A549 (cell line): ENCODE results near the gene IP6K3. TPM values are rescaled to one million over a fixed set of nuclear protein-coding genes. Genes with fewer than 3 reads are reported as not detected.
A peak's percentile ranks its signal among the peaks of the same experiment; 100 is the strongest.

Source experiments
- ATAC-seq, 2 experiments: fragments of 200-7000 bp in 1 of 2; fragments of >200 bp in 1 of 2; cut with Nextera tagmentation in 1 of 2; cut with Tn5 transposase in 1 of 2; 3 replicates each; pipeline versions ENCODE4 v1.8.0 to v1.9.1; 2018 to 2020; ENCODE audit warnings: mild to moderate bottlenecking in 1 of 2, moderate library complexity in 1 of 2
- CTCF ChIA-PET: fragments of 300-600 bp; sonication (Branson Sonifier 250); formaldehyde crosslinking; extraction: SDS; loops from one replicate; lab custom pipeline; 2021; ENCODE audit warnings: antibody characterized with exemption, inconsistent platforms; lab: Yijun Ruan, JAX
- POLR2A ChIA-PET: fragments of 350-600 bp; formaldehyde crosslinking; extraction: SDS; loops from one replicate; lab custom pipeline; 2021; ENCODE audit warnings: antibody characterized with exemption, inconsistent platforms; lab: Yijun Ruan, JAX
- DNase-seq, 2 experiments: peaks; one replicate each; pipeline versions ENCODE4 v3.0.0 to v3.0.0-alpha.2; 2011 to 2016; ENCODE audit warnings: low read depth in 1 of 2, low spot score in 1 of 2
- FAIRE-seq: peaks from 2 replicates; lab custom pipeline; 2011; peaks lifted over from hg19 to GRCh38; lab: Jason Lieb, UNC
- H3K27ac ChIP-seq, 2 experiments: fragments of >200 bp; sonication (Bioruptor Twin); formaldehyde crosslinking; 3 replicates each; pipeline ENCODE4 v1.5.1; 2016 to 2017
- H3K4me1 ChIP-seq: fragments of >200 bp; sonication (Bioruptor Twin); formaldehyde crosslinking; 3 replicates; pipeline ENCODE4 v1.6.1; 2016
- H3K4me2 ChIP-seq: fragments of >200 bp; sonication (Bioruptor Twin); formaldehyde crosslinking; 3 replicates; pipeline ENCODE4 v1.6.1; 2016
- H3K4me3 ChIP-seq: fragments of >200 bp; sonication (Bioruptor Twin); formaldehyde crosslinking; 3 replicates; pipeline ENCODE4 v1.5.1; 2016
- H3K9me3 ChIP-seq: fragments of >200 bp; sonication (Bioruptor Twin); formaldehyde crosslinking; 3 replicates; pipeline ENCODE4 v1.6.1; 2016
- CHD2 ChIP-seq: fragments of 150-350 bp; IDR thresholded peaks from 2 replicates; pipeline ENCODE4 v1.6.1; 2014; ENCODE audit warnings: low read length; ENCODE audit not compliant: partially characterized antibody
- CHD4 ChIP-seq: fragments of 200-600 bp; sonication (generic); IDR thresholded peaks from 2 replicates; pipeline ENCODE4 v1.6.1; 2016; ENCODE audit warnings: antibody characterized with exemption, mild to moderate bottlenecking, borderline replicate concordance
- EHF ChIP-seq: fragments of 250-450 bp; sonication (Bioruptor Pico); IDR thresholded peaks from 2 replicates; pipeline ENCODE4 v1.5.0; 2020; ENCODE audit warnings: mild to moderate bottlenecking
- FOSL2 ChIP-seq, 2 experiments: fragments of 450-650 bp in 1 of 2; fragments of >200 bp in 1 of 2; sonication (Bioruptor Twin) in 1 of 2; formaldehyde crosslinking; IDR thresholded peaks; 2 replicates each; pipeline versions ENCODE4 v1.5.0 to v1.6.1; 2016 to 2020; ENCODE audit warnings: mild to moderate bottlenecking in 1 of 2, moderate library complexity in 1 of 2
- GATA3 ChIP-seq: IDR thresholded peaks from 2 replicates; pipeline ENCODE4 v1.6.1; 2012; ENCODE audit warnings: borderline replicate concordance
- HDAC2 ChIP-seq: fragments of 200-600 bp; sonication (generic); IDR thresholded peaks from 2 replicates; pipeline ENCODE4 v1.6.1; 2016
- HOXA7 ChIP-seq: fragments of 250-450 bp; sonication (Bioruptor Pico); IDR thresholded peaks from 2 replicates; pipeline ENCODE4 v1.5.0; 2020; ENCODE audit warnings: mild to moderate bottlenecking, moderate library complexity
- JUN ChIP-seq, 2 experiments: fragments of >200 bp; sonication (Bioruptor Twin); formaldehyde crosslinking; IDR thresholded peaks; 2 replicates in 1 of 2; 3 replicates in 1 of 2; pipeline ENCODE4 v1.6.1; 2016 to 2017
- JUNB ChIP-seq: fragments of >200 bp; sonication (Bioruptor Twin); formaldehyde crosslinking; IDR thresholded peaks from 2 replicates; pipeline ENCODE4 v1.6.1; 2016
- KDM1A ChIP-seq: fragments of 200-600 bp; sonication (generic); IDR thresholded peaks from 2 replicates; pipeline ENCODE4 v1.6.1; 2016; ENCODE audit warnings: low read depth, mild to moderate bottlenecking
- MAFK ChIP-seq: fragments of 450-650 bp; IDR thresholded peaks from 2 replicates; pipeline ENCODE4 v1.6.1; 2014; ENCODE audit not compliant: partially characterized antibody
- MYC ChIP-seq: IDR thresholded peaks from 2 replicates; pipeline ENCODE4 v1.6.1; 2012; ENCODE audit warnings: mild to moderate bottlenecking, inconsistent platforms, low read length, improper control_type of control experiment, borderline replicate concordance
- PHF8 ChIP-seq: fragments of 200-600 bp; sonication (generic); IDR thresholded peaks from 2 replicates; pipeline ENCODE4 v1.6.1; 2016; ENCODE audit warnings: low read depth, mild to moderate bottlenecking, antibody characterized with exemption, moderate library complexity, borderline replicate concordance
- POLR2A ChIP-seq: IDR thresholded peaks from 2 replicates; pipeline ENCODE4 v1.6.1; 2012; ENCODE audit warnings: mild to moderate bottlenecking, low read length
- POLR2AphosphoS2 ChIP-seq: conservative IDR thresholded peaks from 2 replicates; pipeline ENCODE4 v1.6.1; 2012; ENCODE audit warnings: low read length, improper control_type of control experiment, inconsistent platforms
- RARB ChIP-seq: fragments of 250-450 bp; sonication (Bioruptor Pico); IDR thresholded peaks from 2 replicates; pipeline ENCODE4 v1.8.0; 2021; ENCODE audit warnings: mild to moderate bottlenecking, moderate library complexity
- RNF2 ChIP-seq: fragments of 200-600 bp; sonication (generic); IDR thresholded peaks from 2 replicates; pipeline ENCODE4 v1.6.1; 2016; ENCODE audit warnings: low read depth, mild to moderate bottlenecking, antibody characterized with exemption, moderate library complexity, borderline replicate concordance
- SREBF2 ChIP-seq: fragments of 450-650 bp; IDR thresholded peaks from 2 replicates; pipeline ENCODE4 v1.6.1; 2014; ENCODE audit warnings: mild to moderate bottlenecking, moderate library complexity
- TFCP2L1 ChIP-seq: fragments of 250-450 bp; sonication (Bioruptor Pico); IDR thresholded peaks from 2 replicates; pipeline ENCODE4 v1.5.0; 2021; ENCODE audit warnings: mild to moderate bottlenecking
- TP53 ChIP-seq: fragments of 250-450 bp; sonication (Bioruptor Pico); IDR thresholded peaks from 2 replicates; pipeline ENCODE4 v1.5.0; 2021; ENCODE audit warnings: mild to moderate bottlenecking, moderate library complexity
- ZFP36 ChIP-seq: fragments of 450-650 bp; IDR thresholded peaks from 2 replicates; pipeline ENCODE4 v1.6.1; 2014; ENCODE audit warnings: borderline replicate concordance; ENCODE audit not compliant: partially characterized antibody
- ZNF302 ChIP-seq: fragments of 250-450 bp; sonication (Bioruptor Pico); IDR thresholded peaks from 2 replicates; pipeline ENCODE4 v1.9.0; 2021; ENCODE audit warnings: inconsistent platforms, mild to moderate bottlenecking, moderate library complexity
- WGBS: methylation state at CpG from one replicate; pipeline ENCODE4 v1.1.6; 2017; ENCODE audit errors: missing lambda C conversion rate; 5-methylcytosine and 5-hydroxymethylcytosine counted together
- polyA plus RNA-seq, 4 experiments: library from polyadenylated mRNA; depleted of rRNA in 3 of 4; stranded (reverse); fragments of >200 nt; fragmentation: RNase III in 1 of 4; extraction: RNeasy Plus Mini Kit Qiagen cat#74134 plus additional on column Dnase treatment in 1 of 4; gene quantifications; 2 replicates in 3 of 4; 3 replicates in 1 of 4; pipeline ENCODE4 v1.2.3, GENCODE V29; 2011 to 2017
- TF ChIP-seq, protein P1 (sequence below): fragments of 250-450 bp; sonication (Bioruptor Pico); IDR thresholded peaks from 2 replicates; pipeline ENCODE4 v1.5.0; 2021; ENCODE audit warnings: mild to moderate bottlenecking, moderate library complexity, borderline replicate concordance
- TF ChIP-seq, protein P2 (sequence below): fragments of 150-350 bp; IDR thresholded peaks from 2 replicates; pipeline ENCODE4 v1.6.1; 2014; ENCODE audit warnings: low read depth, mild to moderate bottlenecking, low read length
- TF ChIP-seq, protein P3 (sequence below): fragments of >200 bp; sonication (Bioruptor Twin); formaldehyde crosslinking; IDR thresholded peaks from 2 replicates; pipeline ENCODE4 v1.6.1; 2016
- TF ChIP-seq, protein P4 (sequence below): IDR thresholded peaks from 2 replicates; pipeline ENCODE4 v1.6.1; 2012
- TF ChIP-seq, protein P5 (sequence below): IDR thresholded peaks from 2 replicates; pipeline ENCODE4 v1.6.1; 2012; ENCODE audit warnings: low read depth, borderline replicate concordance

Gene IP6K3
- polyA plus RNA-seq, 2 of the 4 experiments (the other 2 are of a cell fraction), result 0.03 to 0.12 TPM

DNA sequence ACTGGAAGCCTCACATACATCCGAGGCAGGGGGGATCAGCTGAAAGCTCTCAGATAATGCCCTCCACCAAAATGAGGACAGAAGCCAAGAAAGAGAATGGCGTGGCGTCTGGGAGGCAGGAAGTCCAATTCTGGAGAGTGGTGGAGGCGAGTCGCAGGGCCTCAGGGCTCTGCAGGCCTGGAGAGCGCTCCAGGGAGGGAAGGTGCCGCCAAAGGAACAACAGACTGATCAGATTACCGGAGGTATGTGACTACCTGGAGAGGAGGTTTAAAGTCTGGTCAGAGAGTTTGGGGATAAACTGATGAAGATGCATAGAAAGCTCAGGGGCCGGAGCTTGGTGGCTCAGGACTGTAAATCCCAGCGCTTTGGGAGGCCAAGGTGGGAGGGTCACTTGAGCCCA lies 11.2 kb upstream of the IP6K3 start:
- ATAC-seq (no peak), FAIRE-seq (no peak), DNase-seq (no peak)
- 89% methylated on average over 10 of the region's 10 CpGs for WGBS
- Histone ChIP-seq H3K4me1 (peaks cover 27% of the 10 kb centered on the region), H3K4me3 (no peak overlapping the region), H3K9me3 (no peaks in the 10 kb centered on the region), H3K27ac (no peak overlapping the region; a peak in 1 of 6 replicates), H3K4me2 (no peak overlapping the region)
- ChIA-PET CTCF (interaction anchor here (0.9 to 2.7 kb wide), 9 partner anchors 9 to 270 kb away, joined by 3 to 11 read pairs (median 4); no protein-coding TSS in a partner anchor), POLR2A (no interaction called here)
- TF ChIP-seq PHF8 (no peak), JUNB (no peak), ZFP36 (no peak), RARB (CRISPR knock-in tag) (no peak), TFCP2L1 (no peak), JUN (IDR thresholded peaks at IDR 0.05) (no peak)
- TF ChIP-seq, protein P1, sequence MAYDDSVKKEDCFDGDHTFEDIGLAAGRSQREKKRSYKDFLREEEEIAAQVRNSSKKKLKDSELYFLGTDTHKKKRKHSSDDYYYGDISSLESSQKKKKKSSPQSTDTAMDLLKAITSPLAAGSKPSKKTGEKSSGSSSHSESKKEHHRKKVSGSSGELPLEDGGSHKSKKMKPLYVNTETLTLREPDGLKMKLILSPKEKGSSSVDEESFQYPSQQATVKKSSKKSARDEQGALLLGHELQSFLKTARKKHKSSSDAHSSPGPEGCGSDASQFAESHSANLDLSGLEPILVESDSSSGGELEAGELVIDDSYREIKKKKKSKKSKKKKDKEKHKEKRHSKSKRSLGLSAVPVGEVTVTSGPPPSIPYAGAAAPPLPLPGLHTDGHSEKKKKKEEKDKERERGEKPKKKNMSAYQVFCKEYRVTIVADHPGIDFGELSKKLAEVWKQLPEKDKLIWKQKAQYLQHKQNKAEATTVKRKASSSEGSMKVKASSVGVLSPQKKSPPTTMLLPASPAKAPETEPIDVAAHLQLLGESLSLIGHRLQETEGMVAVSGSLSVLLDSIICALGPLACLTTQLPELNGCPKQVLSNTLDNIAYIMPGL (CRISPR knock-in tag), result no peak
- TF ChIP-seq, protein P2, sequence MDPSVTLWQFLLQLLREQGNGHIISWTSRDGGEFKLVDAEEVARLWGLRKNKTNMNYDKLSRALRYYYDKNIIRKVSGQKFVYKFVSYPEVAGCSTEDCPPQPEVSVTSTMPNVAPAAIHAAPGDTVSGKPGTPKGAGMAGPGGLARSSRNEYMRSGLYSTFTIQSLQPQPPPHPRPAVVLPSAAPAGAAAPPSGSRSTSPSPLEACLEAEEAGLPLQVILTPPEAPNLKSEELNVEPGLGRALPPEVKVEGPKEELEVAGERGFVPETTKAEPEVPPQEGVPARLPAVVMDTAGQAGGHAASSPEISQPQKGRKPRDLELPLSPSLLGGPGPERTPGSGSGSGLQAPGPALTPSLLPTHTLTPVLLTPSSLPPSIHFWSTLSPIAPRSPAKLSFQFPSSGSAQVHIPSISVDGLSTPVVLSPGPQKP, result no peak
- TF ChIP-seq, protein P3, sequence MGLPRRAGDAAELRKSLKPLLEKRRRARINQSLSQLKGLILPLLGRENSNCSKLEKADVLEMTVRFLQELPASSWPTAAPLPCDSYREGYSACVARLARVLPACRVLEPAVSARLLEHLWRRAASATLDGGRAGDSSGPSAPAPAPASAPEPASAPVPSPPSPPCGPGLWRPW, result no peak
- TF ChIP-seq, protein P4, sequence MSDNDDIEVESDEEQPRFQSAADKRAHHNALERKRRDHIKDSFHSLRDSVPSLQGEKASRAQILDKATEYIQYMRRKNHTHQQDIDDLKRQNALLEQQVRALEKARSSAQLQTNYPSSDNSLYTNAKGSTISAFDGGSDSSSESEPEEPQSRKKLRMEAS, result no peak

DNA sequence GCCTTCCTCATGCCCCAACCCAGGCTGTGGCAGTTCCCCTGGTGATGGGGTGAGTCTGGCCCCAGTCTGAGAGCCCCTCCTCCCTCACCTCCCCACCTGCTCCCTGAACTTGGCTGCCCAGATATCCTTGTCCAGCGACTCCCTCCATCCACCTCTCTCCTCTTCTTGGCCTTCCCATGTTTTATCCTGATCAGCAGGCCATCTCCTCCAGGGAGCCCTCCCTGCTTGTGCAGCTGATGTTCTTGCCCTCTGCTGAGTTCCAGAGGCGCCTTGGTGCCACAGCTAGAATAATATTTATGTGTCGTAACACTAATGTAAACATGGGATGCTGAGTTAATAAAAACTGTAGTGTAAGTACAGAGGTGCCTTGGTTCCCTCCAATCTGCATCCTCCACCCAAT lies 10.4 kb upstream of the IP6K3 start:
- Histone ChIP-seq H3K4me2 (no peak overlapping the region), H3K4me3 (no peak overlapping the region), H3K27ac (no peak overlapping the region), H3K4me1 (peaks cover 27% of the 10 kb centered on the region), H3K9me3 (no peaks in the 10 kb centered on the region)
- TF ChIP-seq MAFK (no peak), ZFP36 (peak; percentile 67)
- ATAC-seq (no peak), DNase-seq (no peak), FAIRE-seq (no peak)
- 50% methylated on average over 3 of the region's 3 CpGs for WGBS
- ChIA-PET POLR2A (no interaction called here), CTCF (interaction anchor here (0.9 to 2.7 kb wide), 7 partner anchors 10 to 270 kb away, joined by 3 to 14 read pairs (median 5); no protein-coding TSS in a partner anchor)

DNA sequence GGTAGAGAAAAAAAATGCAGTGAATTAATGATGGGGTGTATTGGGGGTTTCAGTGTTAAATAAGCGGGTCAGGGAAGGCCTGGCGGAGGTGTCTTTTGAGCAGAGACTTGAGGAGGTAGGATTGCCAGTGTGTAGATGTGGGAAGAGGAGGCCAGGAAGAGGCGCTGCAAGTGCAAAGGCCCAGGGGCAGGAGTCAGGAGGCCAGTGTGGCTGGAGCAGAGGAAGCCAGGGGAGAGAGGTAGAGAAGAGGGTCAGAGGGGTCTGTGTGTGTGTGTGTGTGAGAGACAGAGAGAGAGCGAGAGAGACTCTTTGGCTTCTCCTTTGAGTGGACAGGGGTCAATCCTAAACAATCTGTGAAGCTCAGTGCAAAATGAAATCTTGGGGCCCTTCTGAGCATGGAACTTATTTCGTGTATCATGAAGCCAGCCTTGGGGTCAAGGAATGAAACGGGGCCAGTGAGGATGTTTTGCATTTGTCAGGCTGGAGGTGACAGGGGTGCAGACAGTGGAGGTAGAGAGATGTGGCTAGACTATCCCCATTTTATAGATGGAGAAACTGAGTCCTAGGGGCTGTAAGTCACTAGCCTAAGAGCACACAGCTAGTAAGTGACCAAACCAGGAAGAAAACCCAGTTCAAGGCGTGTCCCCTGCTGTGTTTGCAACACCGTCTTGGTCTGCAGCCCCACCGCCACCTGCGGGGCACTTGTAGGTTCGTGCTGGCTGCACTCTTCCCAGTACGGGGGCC lies 9.7 kb upstream of the IP6K3 start:
- Histone ChIP-seq H3K4me1 (peaks cover 20% of the 10 kb centered on the region), H3K27ac (no peak overlapping the region), H3K9me3 (no peaks in the 10 kb centered on the region), H3K4me3 (no peak overlapping the region), H3K4me2 (no peak overlapping the region)
- POLR2A ChIA-PET, result no interaction called here
- no peak for DNase-seq
- no peak for TF ChIP-seq KDM1A
- TF ChIP-seq RNF2, result no peak
- no peak for TF ChIP-seq POLR2AphosphoS2
- TF ChIP-seq, protein P1 (CRISPR knock-in tag), result no peak
- TF ChIP-seq ZNF302 (CRISPR knock-in tag), result no peak
- TF ChIP-seq, protein P3, result no peak
- TF ChIP-seq EHF (CRISPR knock-in tag), result no peak
- no peak for TF ChIP-seq HDAC2
- no peak for TF ChIP-seq CHD4
- no peak for TF ChIP-seq CHD2
- TF ChIP-seq HOXA7, result no peak
- no peak for TF ChIP-seq POLR2A
- TF ChIP-seq, protein P5, sequence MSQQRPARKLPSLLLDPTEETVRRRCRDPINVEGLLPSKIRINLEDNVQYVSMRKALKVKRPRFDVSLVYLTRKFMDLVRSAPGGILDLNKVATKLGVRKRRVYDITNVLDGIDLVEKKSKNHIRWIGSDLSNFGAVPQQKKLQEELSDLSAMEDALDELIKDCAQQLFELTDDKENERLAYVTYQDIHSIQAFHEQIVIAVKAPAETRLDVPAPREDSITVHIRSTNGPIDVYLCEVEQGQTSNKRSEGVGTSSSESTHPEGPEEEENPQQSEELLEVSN, result no peak
- TF ChIP-seq FOSL2 (IDR thresholded peaks at IDR 0.05), result no peak
- TF ChIP-seq FOSL2 (CRISPR knock-in tag; IDR thresholded peaks at IDR 0.05), result no peak
- no peak for TF ChIP-seq MAFK
- no peak for TF ChIP-seq TP53
- TF ChIP-seq GATA3, result no peak
- no peak for TF ChIP-seq SREBF2
- no peak for TF ChIP-seq MYC
- FAIRE-seq, result no peak
- CTCF ChIA-PET, result interaction anchor here (1.4 to 2.5 kb wide), 5 partner anchors 11 to 15 kb away, joined by 3 to 14 read pairs (median 8); no protein-coding TSS in a partner anchor
- ATAC-seq, result no peak
- 78% methylated on average over 12 of the region's 12 CpGs for WGBS
